RWPE1 (cell line): Measurements from ENCODE around the gene NOVA1.

Source experiments
- CTCF ChIA-PET: fragments of 350-600 bp; sonication (Branson Sonifier 250); formaldehyde crosslinking; extraction: SDS; loops from one replicate; lab custom pipeline; 2021; lab: Yijun Ruan, JAX
- POLR2A ChIA-PET: fragments of 400-600 bp; formaldehyde crosslinking; extraction: SDS; loops from one replicate; lab custom pipeline; 2020; ENCODE audit warnings: antibody characterized with exemption; ENCODE audit not compliant: low non-redundant PET; lab: Yijun Ruan, JAX
- DNase-seq: peaks from one replicate; pipeline ENCODE4 v3.0.0; 2012; ENCODE audit warnings: low spot score
- H3K27ac ChIP-seq: fragments of 450-650 bp; 2 replicates; pipeline ENCODE4 v1.5.1; 2017
- CTCF ChIP-seq: fragments of 450-650 bp; conservative IDR thresholded peaks from 2 replicates; pipeline ENCODE4 v1.5.1; 2017; ENCODE audit warnings: low read depth, mild to moderate bottlenecking

The NOVA1 gene

GRCh38 chr14:26398616-26399015 is 199.2 kb downstream of the NOVA1 start:
- H3K27ac ChIP-seq, result no peak overlapping the region
- CTCF ChIA-PET, result no interaction called here
- POLR2A ChIA-PET, result no interaction called here
- TF ChIP-seq CTCF, result no peak
- DNase-seq, result no peak
